Stimulated activated CD4-positive, alpha-beta T cell treated with anti-CD3 and anti-CD28 coated beads, Interleukin-4, amount 100 ng/mL, for 48 hours (primary cell): ENCODE measurements around the gene IFNGR2.

ENCODE experiments used
- DNase-seq, 2 donors: peaks; one replicate each; pipeline ENCODE4 v3.0.0-alpha.2; 2020; ENCODE audit warnings: low read depth in 2 of 2

Gene IFNGR2

DNA sequence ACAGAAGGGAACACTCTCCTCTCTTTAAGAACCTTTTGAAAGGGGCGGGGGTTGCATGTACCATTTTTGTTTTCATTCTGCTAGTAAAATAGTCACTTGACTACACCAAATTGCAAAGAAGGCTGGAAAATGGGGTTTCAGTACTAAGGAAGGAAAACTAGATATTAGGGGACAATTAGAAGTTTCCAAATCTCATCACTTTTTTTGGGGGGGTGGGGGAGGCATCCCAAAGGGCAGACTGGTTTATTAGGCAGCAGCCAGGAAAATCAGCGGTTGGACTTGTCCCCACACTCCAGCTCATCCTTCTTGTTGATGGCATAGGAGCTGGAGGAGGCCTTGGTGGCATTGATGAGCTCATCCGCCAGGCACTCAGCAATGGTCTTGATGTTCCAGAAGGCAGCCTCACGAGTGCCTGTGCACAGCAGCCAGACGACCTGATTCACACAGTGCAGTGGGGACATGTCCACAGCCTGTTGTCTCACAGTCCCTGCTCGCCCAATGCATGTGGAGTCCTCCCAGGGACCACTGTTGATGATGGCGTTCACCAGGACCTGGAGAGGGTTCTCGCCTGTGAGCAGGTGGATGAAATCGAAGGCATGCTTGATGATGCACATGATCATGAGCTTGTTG lies 78.2 kb downstream of the IFNGR2 start:
- DNase-seq = no peak
